ENCODE results near the gene FAM114A1. TPM values are rescaled to one million over a fixed set of nuclear protein-coding genes. Genes with fewer than 3 reads are reported as not detected.

The FAM114A1 gene
- total RNA-seq, 1 donor from 2014 or later = 7.4 TPM

DNA sequence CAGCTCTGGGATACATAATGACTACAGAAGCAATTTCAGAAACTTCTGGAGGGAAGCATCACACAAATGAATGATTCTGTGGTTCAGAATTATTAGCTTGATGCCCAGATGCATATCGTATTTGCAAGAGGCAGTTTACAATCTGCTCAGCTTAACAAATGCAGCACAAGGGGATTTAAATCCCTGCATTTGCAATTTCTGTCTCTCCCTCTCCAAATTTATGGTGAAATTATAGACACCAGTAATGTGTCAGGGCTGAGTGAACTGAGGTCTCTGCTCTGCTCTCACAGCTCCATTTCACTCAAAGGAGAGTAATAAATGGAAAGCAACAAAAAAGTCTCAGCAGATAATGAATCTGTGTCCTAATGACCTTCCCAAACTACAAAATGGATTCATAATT lies 84.4 kb downstream of the FAM114A1 start:
- no peaks in the 10 kb centered on the region for H3K9me3 ChIP-seq (ENCODE audit: low read depth)
- Mint-ChIP-seq H3K4me3 (no peak overlapping the region), H3K27me3 (ENCODE audit: insufficient read depth, low read depth) (no peaks in the 10 kb centered on the region), H3K27ac (no peak overlapping the region), H3K4me1 (peaks cover 24% of the 10 kb centered on the region), H3K36me3 (no peaks in the 10 kb centered on the region), H3K9me3 (no peaks in the 10 kb centered on the region)
- H3K4me2 ChIP-seq = no peak overlapping the region
- H3K4me3 ChIP-seq = no peak overlapping the region
- no peak overlapping the region for H2AFZ ChIP-seq (replicated peaks)
- no peak overlapping the region for H3K9ac ChIP-seq
- no peak for TF ChIP-seq CTCF (IDR thresholded peaks at IDR 0.05)
- TF ChIP-seq EZH2phosphoT487 (IDR thresholded peaks at IDR 0.05) = no peak
- no peak for TF ChIP-seq EZH2 (IDR thresholded peaks at IDR 0.05)
- no peaks in the 10 kb centered on the region for H3K27me3 ChIP-seq
- H3F3A ChIP-seq (ENCODE audit: low read depth) = peaks cover 9% of the 10 kb centered on the region
- peaks cover 27% of the 10 kb centered on the region for H3K4me1 ChIP-seq
- DNase-seq (ENCODE audit: low spot score) = no peak
- H3K27ac ChIP-seq = no peak overlapping the region
- H3K79me2 ChIP-seq (ENCODE audit: low read depth) = no peaks in the 10 kb centered on the region
- no peaks in the 10 kb centered on the region for H4K20me1 ChIP-seq (ENCODE audit: low read depth)
- H3K36me3 ChIP-seq = no peaks in the 10 kb centered on the region

DNA sequence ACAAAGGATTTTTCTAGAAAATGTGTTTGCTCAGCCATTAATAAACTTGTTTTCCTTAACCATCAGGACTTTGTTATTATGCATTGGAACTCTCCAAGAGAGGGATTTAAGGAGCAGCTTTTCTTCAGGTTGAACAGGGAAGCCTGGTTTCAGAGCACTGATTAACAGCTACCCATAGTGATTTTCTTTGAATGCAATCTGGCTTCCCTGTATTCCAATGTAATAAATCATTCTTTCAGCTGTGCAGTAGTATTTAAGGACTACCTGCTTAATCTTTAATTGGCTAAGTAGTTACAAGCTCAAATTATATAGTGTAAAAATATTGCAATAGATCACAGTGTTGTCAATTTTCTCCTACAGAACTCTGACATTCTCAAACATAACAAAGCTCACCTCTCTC lies 87.1 kb downstream of the FAM114A1 start:
- Mint-ChIP-seq H3K4me1 (peaks cover 10% of the 10 kb centered on the region), H3K27me3 (ENCODE audit: insufficient read depth, low read depth) (no peaks in the 10 kb centered on the region), H3K36me3 (no peaks in the 10 kb centered on the region), H3K27ac (no peak overlapping the region), H3K9me3 (no peaks in the 10 kb centered on the region), H3K4me3 (no peak overlapping the region)
- H3K9me3 ChIP-seq (ENCODE audit: low read depth) = no peaks in the 10 kb centered on the region
- no peak overlapping the region for H2AFZ ChIP-seq (replicated peaks)
- H3K27me3 ChIP-seq = no peaks in the 10 kb centered on the region
- DNase-seq (ENCODE audit: low spot score) = peak; percentile 48
- H3K27ac ChIP-seq = peak overlapping the region; percentile 13
- peaks cover 27% of the 10 kb centered on the region for H3K4me1 ChIP-seq
- H3K36me3 ChIP-seq = no peaks in the 10 kb centered on the region
- H3K4me2 ChIP-seq = peak overlapping the region; percentile 59
- peaks cover 9% of the 10 kb centered on the region for H3F3A ChIP-seq (ENCODE audit: low read depth)
- no peak for TF ChIP-seq EZH2phosphoT487 (IDR thresholded peaks at IDR 0.05)
- no peak for TF ChIP-seq EZH2 (IDR thresholded peaks at IDR 0.05)
- TF ChIP-seq CTCF (IDR thresholded peaks at IDR 0.05) = no peak
- H3K9ac ChIP-seq = no peak overlapping the region
- no peaks in the 10 kb centered on the region for H3K79me2 ChIP-seq (ENCODE audit: low read depth)
- H3K4me3 ChIP-seq = no peak overlapping the region
- no peaks in the 10 kb centered on the region for H4K20me1 ChIP-seq (ENCODE audit: low read depth)

- no peak for TF ChIP-seq EZH2phosphoT487 (IDR thresholded peaks at IDR 0.05)
- no peak for TF ChIP-seq EZH2 (IDR thresholded peaks at IDR 0.05)
- no peak for TF ChIP-seq CTCF (IDR thresholded peaks at IDR 0.05)
- no peaks in the 10 kb centered on the region for H3K36me3 ChIP-seq
- no peaks in the 10 kb centered on the region for H3K79me2 ChIP-seq (ENCODE audit: low read depth)
- H3K4me1 ChIP-seq = peaks cover 27% of the 10 kb centered on the region
- H3F3A ChIP-seq (ENCODE audit: low read depth) = peaks cover 9% of the 10 kb centered on the region
- no peaks in the 10 kb centered on the region for H3K9me3 ChIP-seq (ENCODE audit: low read depth)
- no peak for DNase-seq (ENCODE audit: low spot score)
- H3K27me3 ChIP-seq = no peaks in the 10 kb centered on the region
- no peak overlapping the region for H3K4me3 Mint-ChIP-seq
- no peaks in the 10 kb centered on the region for H4K20me1 ChIP-seq (ENCODE audit: low read depth)
- H3K36me3 Mint-ChIP-seq = no peaks in the 10 kb centered on the region
- H3K4me3 ChIP-seq = no peak overlapping the region
- H3K9me3 Mint-ChIP-seq = no peaks in the 10 kb centered on the region
- no peak overlapping the region for H3K27ac ChIP-seq
- no peak overlapping the region for H3K9ac ChIP-seq
- H3K27me3 Mint-ChIP-seq (ENCODE audit: insufficient read depth, low read depth) = no peaks in the 10 kb centered on the region
- H3K4me1 Mint-ChIP-seq = peaks cover 8% of the 10 kb centered on the region
- no peak overlapping the region for H3K4me2 ChIP-seq
- peak overlapping the region; percentile 14 for H2AFZ ChIP-seq (replicated peaks)
- H3K27ac Mint-ChIP-seq = peak overlapping the region; percentile 54
Measured at GRCh38 chr4:38955957-38956356, 88.4 kb downstream of the FAM114A1 start.

Measured in neural progenitor cell (in vitro differentiated cells).